K562 (cell line): ENCODE measurements around the gene ANAPC16. TPM values are rescaled to one million over a fixed set of nuclear protein-coding genes. Genes with fewer than 3 reads are reported as not detected.
A peak's percentile ranks its signal among the peaks of the same experiment; 100 is the strongest.

Source experiments
- CBFA2T3 ChIP-seq: fragments of 450-650 bp; IDR thresholded peaks from 2 replicates; pipeline ENCODE4 v1.6.1; 2017
- DEAF1 ChIP-seq: fragments of 450-650 bp; formaldehyde crosslinking; IDR thresholded peaks from 2 replicates; pipeline ENCODE4 v1.4.0; 2020; ENCODE audit warnings: mild to moderate bottlenecking, moderate library complexity
- FIP1L1 ChIP-seq: fragments of 200-400 bp; formaldehyde crosslinking; IDR thresholded peaks from 2 replicates; pipeline ENCODE4 v1.6.1; 2018; ENCODE audit warnings: mild to moderate bottlenecking, low read depth, low read length; ENCODE audit not compliant: poor library complexity, severe bottlenecking
- FOXJ2 ChIP-seq: fragments of 200-800 bp; sonication (Bioruptor generic); IDR thresholded peaks from 2 replicates; pipeline ENCODE4 v1.6.1; 2016; ENCODE audit warnings: missing genetic modification characterization, missing compliant biosample characterization
- FOXP4 ChIP-seq: sonication (generic); formaldehyde crosslinking; IDR thresholded peaks from 2 replicates; pipeline ENCODE4 v1.8.0; 2022; ENCODE audit warnings: mild to moderate bottlenecking, missing genetic modification reagents, borderline replicate concordance
- HDAC1 ChIP-seq, 2 experiments: fragments of 450-650 bp; IDR thresholded peaks; 2 replicates each; pipeline ENCODE4 v1.6.1; 2016 to 2017; ENCODE audit warnings: inconsistent platforms in 1 of 2, mild to moderate bottlenecking in 1 of 2, moderate library complexity in 1 of 2
- KLF16 ChIP-seq: IDR thresholded peaks from 2 replicates; pipeline ENCODE4 v1.6.1; 2016; ENCODE audit warnings: antibody characterized with exemption
- POU5F1 ChIP-seq: fragments of 150-350 bp; IDR thresholded peaks from 2 replicates; pipeline ENCODE4 v1.6.1; 2014; ENCODE audit warnings: borderline replicate concordance, low read length, low read depth, mild to moderate bottlenecking; ENCODE audit not compliant: partially characterized antibody
- PPARD ChIP-seq: fragments of 250-450 bp; sonication (Bioruptor Pico); IDR thresholded peaks from 2 replicates; pipeline ENCODE4 v1.8.0; 2022; ENCODE audit warnings: inconsistent platforms, mild to moderate bottlenecking, moderate library complexity
- RBM39 ChIP-seq: fragments of 200-400 bp; formaldehyde crosslinking; optimal IDR thresholded peaks from 2 replicates; pipeline ENCODE3; 2018; ENCODE audit warnings: low read depth, low read length
- ZNF175 ChIP-seq: fragments of 200-800 bp; sonication (Bioruptor generic); IDR thresholded peaks from 2 replicates; pipeline ENCODE4 v1.6.1; 2016; ENCODE audit warnings: low read depth, mild to moderate bottlenecking, missing genetic modification characterization, missing compliant biosample characterization
- ZNF764 ChIP-seq: fragments of 250-450 bp; sonication (Bioruptor Pico); IDR thresholded peaks from 2 replicates; pipeline ENCODE4 v1.4.0; 2020; ENCODE audit warnings: low read depth, mild to moderate bottlenecking, moderate library complexity
- polyA plus RNA-seq, 8 experiments: library from polyadenylated mRNA; depleted of rRNA in 4 of 8; stranded (reverse) in 5 of 8; unstranded in 3 of 8; fragments of >200 nt; fragmentation: Nextera tagmentation in 2 of 8; fragmentation: Illumina TruSeq in 1 of 8; extraction: Ambion mirVana in 2 of 8; extraction: Trizol in 1 of 8; gene quantifications; 2 replicates each; pipeline versions ENCODE4 v1.2.1 to v1.2.3, GENCODE V29; 2011 to 2014; ENCODE audit warnings: inconsistent platforms in 1 of 8, missing spikeins in 1 of 8
- total RNA-seq, 7 experiments: library from RNA; depleted of rRNA in 6 of 7; stranded (reverse); fragments of >200 nt in 6 of 7; fragmentation: Illumina TruSeq in 2 of 7; extraction: Trizol in 2 of 7; gene quantifications; 2 replicates each; pipeline versions ENCODE4 v1.2.1 to v1.2.3, GENCODE V29; 2011 to 2021; ENCODE audit warnings: low replicate concordance in 1 of 7
- TF ChIP-seq, protein P1 (sequence below): IDR thresholded peaks from 2 replicates; pipeline ENCODE4 v1.6.1; 2012; ENCODE audit warnings: low read depth, low read length, improper control_type of control experiment, borderline replicate concordance
- TF ChIP-seq, protein P2 (sequence below), 2 experiments: IDR thresholded peaks; 2 replicates each; pipeline ENCODE4 v1.6.1; 2011; ENCODE audit warnings: borderline replicate concordance in 1 of 2, control low read depth in 1 of 2, low read depth in 1 of 2, low read length in 1 of 2, mild to moderate bottlenecking in 1 of 2, mixed read lengths in 1 of 2, moderate library complexity in 1 of 2; ENCODE audit not compliant: insufficient read depth in 1 of 2, insufficient read length in 1 of 2, poor library complexity in 1 of 2, severe bottlenecking in 1 of 2; ENCODE audit errors: extremely low read depth in 1 of 2
- TF ChIP-seq, protein P3 (sequence below): fragments of 450-650 bp; IDR thresholded peaks from 2 replicates; pipeline ENCODE4 v1.6.1; 2016; ENCODE audit warnings: mild to moderate bottlenecking
- TF ChIP-seq, protein P4 (sequence below): fragments of 450-650 bp; formaldehyde crosslinking; IDR thresholded peaks from 2 replicates; pipeline ENCODE4 v1.4.0; 2022; ENCODE audit warnings: mild to moderate bottlenecking, moderate library complexity

ANAPC16 gene
- total and polyA plus RNA-seq, 9 of the 15 experiments (the other 6 are each of a cell fraction or from before 2014, with no cell fraction given): 42.6 to 208 (median 108) TPM

DNA sequence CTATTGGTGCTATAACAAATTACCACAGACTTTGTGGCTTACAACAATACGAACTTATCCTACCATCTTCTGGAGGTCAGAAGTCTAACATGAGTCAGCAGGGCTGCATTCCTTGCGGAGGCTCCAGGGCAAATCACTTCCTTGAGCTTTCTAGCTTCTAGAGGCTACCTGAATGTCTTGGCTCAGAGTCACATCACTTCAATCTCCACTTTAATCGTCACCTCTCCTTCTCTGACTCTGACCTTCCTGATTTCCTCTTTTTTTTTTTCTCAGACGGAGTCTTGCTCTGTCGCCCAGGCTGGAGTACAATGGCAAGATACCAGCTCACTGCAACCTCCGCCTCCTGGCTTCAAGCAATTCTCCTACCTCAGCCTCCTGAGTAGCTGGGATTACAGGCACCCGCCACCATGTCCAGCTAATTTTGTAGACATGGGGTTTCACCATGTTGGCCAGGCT is 44.6 kb upstream of the ANAPC16 start (continued):
- TF ChIP-seq, protein P1, sequence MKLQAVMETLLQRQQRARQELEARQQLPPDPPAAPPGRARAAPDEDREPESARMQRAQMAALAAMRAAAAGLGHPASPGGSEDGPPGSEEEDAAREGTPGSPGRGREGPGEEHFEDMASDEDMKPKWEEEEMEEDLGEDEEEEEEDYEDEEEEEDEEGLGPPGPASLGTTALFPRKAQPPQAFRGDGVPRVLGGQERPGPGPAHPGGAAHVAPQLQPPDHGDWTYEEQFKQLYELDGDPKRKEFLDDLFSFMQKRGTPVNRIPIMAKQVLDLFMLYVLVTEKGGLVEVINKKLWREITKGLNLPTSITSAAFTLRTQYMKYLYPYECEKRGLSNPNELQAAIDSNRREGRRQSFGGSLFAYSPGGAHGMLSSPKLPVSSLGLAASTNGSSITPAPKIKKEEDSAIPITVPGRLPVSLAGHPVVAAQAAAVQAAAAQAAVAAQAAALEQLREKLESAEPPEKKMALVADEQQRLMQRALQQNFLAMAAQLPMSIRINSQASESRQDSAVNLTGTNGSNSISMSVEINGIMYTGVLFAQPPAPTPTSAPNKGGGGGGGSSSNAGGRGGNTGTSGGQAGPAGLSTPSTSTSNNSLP: no peak
- TF ChIP-seq CBFA2T3 (no peak), KLF16 (no peak), FOXP4 (CRISPR knock-in tag) (no peak), FOXJ2 (tag) (no peak), HDAC1 (IDR thresholded peaks at IDR 0.05) (peak in 1 of 2 experiments; percentile 65; a peak in 2 of 4 replicates), POU5F1 (no peak), FIP1L1 (no peak), RBM39 (no peak), PPARD (no peak), ZNF764 (no peak), ZNF175 (no peak), DEAF1 (CRISPR knock-in tag) (no peak)
- TF ChIP-seq, protein P2, sequence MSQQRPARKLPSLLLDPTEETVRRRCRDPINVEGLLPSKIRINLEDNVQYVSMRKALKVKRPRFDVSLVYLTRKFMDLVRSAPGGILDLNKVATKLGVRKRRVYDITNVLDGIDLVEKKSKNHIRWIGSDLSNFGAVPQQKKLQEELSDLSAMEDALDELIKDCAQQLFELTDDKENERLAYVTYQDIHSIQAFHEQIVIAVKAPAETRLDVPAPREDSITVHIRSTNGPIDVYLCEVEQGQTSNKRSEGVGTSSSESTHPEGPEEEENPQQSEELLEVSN (IDR thresholded peaks at IDR 0.05; ENCODE audit: borderline replicate concordance in 1 of 2, extremely low read depth in 1 of 2, insufficient read depth in 1 of 2, insufficient read length in 1 of 2, low read depth in 1 of 2, low read length in 1 of 2, poor library complexity in 1 of 2, severe bottlenecking in 1 of 2): no peak
- TF ChIP-seq, protein P3, sequence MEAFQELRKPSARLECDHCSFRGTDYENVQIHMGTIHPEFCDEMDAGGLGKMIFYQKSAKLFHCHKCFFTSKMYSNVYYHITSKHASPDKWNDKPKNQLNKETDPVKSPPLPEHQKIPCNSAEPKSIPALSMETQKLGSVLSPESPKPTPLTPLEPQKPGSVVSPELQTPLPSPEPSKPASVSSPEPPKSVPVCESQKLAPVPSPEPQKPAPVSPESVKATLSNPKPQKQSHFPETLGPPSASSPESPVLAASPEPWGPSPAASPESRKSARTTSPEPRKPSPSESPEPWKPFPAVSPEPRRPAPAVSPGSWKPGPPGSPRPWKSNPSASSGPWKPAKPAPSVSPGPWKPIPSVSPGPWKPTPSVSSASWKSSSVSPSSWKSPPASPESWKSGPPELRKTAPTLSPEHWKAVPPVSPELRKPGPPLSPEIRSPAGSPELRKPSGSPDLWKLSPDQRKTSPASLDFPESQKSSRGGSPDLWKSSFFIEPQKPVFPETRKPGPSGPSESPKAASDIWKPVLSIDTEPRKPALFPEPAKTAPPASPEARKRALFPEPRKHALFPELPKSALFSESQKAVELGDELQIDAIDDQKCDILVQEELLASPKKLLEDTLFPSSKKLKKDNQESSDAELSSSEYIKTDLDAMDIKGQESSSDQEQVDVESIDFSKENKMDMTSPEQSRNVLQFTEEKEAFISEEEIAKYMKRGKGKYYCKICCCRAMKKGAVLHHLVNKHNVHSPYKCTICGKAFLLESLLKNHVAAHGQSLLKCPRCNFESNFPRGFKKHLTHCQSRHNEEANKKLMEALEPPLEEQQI: no peak
- TF ChIP-seq, protein P4, sequence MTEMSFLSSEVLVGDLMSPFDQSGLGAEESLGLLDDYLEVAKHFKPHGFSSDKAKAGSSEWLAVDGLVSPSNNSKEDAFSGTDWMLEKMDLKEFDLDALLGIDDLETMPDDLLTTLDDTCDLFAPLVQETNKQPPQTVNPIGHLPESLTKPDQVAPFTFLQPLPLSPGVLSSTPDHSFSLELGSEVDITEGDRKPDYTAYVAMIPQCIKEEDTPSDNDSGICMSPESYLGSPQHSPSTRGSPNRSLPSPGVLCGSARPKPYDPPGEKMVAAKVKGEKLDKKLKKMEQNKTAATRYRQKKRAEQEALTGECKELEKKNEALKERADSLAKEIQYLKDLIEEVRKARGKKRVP (CRISPR knock-in tag): no peak
